Naive thymus-derived CD8-positive, alpha-beta T cell (primary cell): ENCODE results near the gene EBF3. TPM values are rescaled to one million over a fixed set of nuclear protein-coding genes. Genes with fewer than 3 reads are reported as not detected.

ENCODE experiments used
- ATAC-seq, 2 donors: fragments of 150-1000 bp; cut with Tn5 transposase in 1 of 2; sonication (Bioruptor Pico), chemical (Tn5 transposase) in 1 of 2; 1 replicate in 1 of 2; 2 replicates in 1 of 2; pipeline ENCODE4 v1.10.0; 2021; ENCODE audit warnings: mild to moderate bottlenecking in 2 of 2, moderate library complexity in 2 of 2
- POLR2A ChIA-PET: fragments of 350-600 bp; sonication (Branson Sonifier 250); formaldehyde crosslinking; loops from one replicate; lab custom pipeline; 2021; ENCODE audit warnings: antibody characterized with exemption; lab: Charles Lee
- DNase-seq, 10 donors: peaks; one replicate each; pipeline versions ENCODE4 v3.0.0 to v3.0.0-alpha.2; 2020 to 2022
- H3K27ac Mint-ChIP-seq, 10 donors: one replicate each; pipeline ENCODE4 v1.8.0; 2020 to 2022; ENCODE audit warnings: mild to moderate bottlenecking in 10 of 10, mixed read lengths in 10 of 10, moderate library complexity in 4 of 10, inconsistent platforms in 1 of 10
- H3K27me3 Mint-ChIP-seq, 5 donors: one replicate each; pipeline ENCODE4 v1.8.0; 2021 to 2022; ENCODE audit warnings: mixed read lengths in 5 of 5
- H3K36me3 Mint-ChIP-seq, 3 donors: one replicate each; pipeline ENCODE4 v1.8.0; 2020 to 2022; ENCODE audit warnings: mixed read lengths in 3 of 3, mild to moderate bottlenecking in 2 of 3, inconsistent platforms in 1 of 3
- H3K4me1 Mint-ChIP-seq, 4 donors: one replicate each; pipeline ENCODE4 v1.8.0; 2021 to 2022; ENCODE audit warnings: mixed read lengths in 4 of 4
- H3K4me3 Mint-ChIP-seq, 10 donors: one replicate each; pipeline ENCODE4 v1.8.0; 2020 to 2022; ENCODE audit warnings: mild to moderate bottlenecking in 10 of 10, mixed read lengths in 10 of 10, moderate library complexity in 6 of 10, inconsistent platforms in 1 of 10
- H3K9me3 Mint-ChIP-seq, 9 donors: one replicate each; pipeline ENCODE4 v1.8.0; 2020 to 2022; ENCODE audit warnings: mixed read lengths in 9 of 9, mild to moderate bottlenecking in 3 of 9, inconsistent platforms in 1 of 9, moderate library complexity in 1 of 9
- polyA plus RNA-seq, 3 donors: library from polyadenylated mRNA; unstranded; fragments of 300-500 nt; fragmentation: Illumina TruSeq; gene quantifications; one replicate each; pipeline ENCODE4 v1.2.3, GENCODE V29; 2021
- total RNA-seq, 8 experiments: library from RNA in 2 of 8; stranded (reverse) in 2 of 8; gene quantifications; one replicate each; pipeline ENCODE4 v1.2.3 and lab custom pipeline; 2021 to 2026

EBF3 gene
- total and polyA plus RNA-seq, 5 experiments from 2014 or later = not detected

DNA sequence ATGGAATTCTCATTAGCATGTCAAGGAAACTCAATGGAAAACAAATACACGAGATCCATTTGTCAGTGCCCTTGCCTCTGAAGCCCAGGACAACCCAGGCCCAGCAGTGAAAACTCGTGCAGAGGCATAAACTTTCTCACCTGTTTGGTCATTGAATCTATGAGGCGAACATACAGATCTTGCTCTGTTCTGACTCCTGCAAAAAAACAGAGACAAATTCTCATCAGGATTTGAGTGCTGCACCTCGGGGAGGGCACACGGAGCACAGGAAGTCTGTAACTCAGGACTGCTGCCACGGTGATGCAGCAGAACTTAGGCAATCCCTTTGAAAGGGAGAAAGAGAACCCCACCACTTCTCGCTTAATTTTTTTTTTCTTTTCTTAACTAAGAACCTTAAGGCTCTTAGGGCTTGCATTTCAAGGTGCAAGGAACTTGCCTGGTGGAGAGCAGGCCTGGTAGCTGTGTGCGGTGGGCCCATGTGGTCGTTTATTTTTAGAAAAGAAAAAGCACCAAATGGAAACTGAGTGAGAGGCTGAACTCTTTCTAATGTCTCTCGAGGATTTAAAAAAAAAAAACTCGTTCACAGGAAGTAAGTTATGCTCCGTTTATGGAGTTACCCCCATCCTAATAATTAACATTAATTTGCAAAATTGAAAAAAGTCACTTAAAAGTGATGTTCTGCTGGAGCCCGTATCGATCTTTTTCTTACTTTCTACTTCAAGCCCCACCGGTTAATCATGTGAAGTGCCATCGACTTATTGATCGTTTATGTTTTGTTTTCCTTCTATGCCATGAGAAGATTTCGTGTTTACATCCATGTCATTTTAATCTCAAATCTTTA is 1.8 kb downstream of the EBF3 start:
- Mint-ChIP-seq H3K36me3 (peaks cover 3 to 8% (median 6%) of the 10 kb centered on the region in 3 donors), H3K27ac (peak overlapping the region in 4 of 10 donors; percentile 4 to 66 (median 37)), H3K27me3 (peaks cover 46 to 77% (median 58%) of the 10 kb centered on the region in 5 donors), H3K4me1 (peaks cover 12 to 38% (median 31%) of the 10 kb centered on the region in 4 donors), H3K4me3 (peak overlapping the region; percentile 53 to 85 (median 80)), H3K9me3 (peaks cover 0 to 28% (median 3%) of the 10 kb centered on the region in 9 donors)
- DNase-seq (no peak), ATAC-seq (no peak)
- POLR2A ChIA-PET = no interaction called here

DNA sequence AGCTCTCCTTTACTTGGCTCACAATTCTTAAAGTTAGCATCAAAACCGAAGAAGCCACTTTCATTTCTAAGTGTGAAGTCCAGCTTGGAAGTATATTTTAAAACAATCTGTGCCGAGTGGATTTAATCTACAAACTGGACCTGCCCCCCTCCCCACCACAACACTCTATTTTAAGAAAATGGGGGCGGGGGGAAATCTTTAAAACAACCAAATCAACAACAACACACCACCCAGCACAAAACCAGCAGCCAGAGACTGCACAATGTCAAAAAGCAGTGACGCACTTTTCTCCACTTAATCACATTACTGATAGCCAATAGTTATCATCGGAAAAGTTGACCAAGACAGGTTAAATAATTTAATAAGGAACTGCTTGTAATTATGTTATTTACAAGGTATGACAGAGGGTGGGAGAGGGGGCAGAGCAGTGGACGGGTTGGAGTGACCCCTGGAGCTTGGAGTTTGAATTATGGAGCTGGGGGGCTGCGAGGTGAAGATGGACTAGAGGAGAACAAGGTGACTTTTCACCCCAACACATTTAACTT is 2.8 kb downstream of the EBF3 start:
- POLR2A ChIA-PET = no interaction called here
- Mint-ChIP-seq H3K36me3 (peaks cover 4 to 13% (median 6%) of the 10 kb centered on the region in 3 donors), H3K9me3 (peaks cover 0 to 36% (median 4%) of the 10 kb centered on the region in 9 donors), H3K27ac (peak overlapping the region in 1 of 10 donors; percentile 1), H3K4me1 (peaks cover 12 to 38% (median 32%) of the 10 kb centered on the region in 4 donors), H3K27me3 (peaks cover 50 to 82% (median 66%) of the 10 kb centered on the region in 5 donors), H3K4me3 (peak overlapping the region in 7 of 10 donors; percentile 7 to 64 (median 57))
- DNase-seq (no peak), ATAC-seq (no peak)

DNA sequence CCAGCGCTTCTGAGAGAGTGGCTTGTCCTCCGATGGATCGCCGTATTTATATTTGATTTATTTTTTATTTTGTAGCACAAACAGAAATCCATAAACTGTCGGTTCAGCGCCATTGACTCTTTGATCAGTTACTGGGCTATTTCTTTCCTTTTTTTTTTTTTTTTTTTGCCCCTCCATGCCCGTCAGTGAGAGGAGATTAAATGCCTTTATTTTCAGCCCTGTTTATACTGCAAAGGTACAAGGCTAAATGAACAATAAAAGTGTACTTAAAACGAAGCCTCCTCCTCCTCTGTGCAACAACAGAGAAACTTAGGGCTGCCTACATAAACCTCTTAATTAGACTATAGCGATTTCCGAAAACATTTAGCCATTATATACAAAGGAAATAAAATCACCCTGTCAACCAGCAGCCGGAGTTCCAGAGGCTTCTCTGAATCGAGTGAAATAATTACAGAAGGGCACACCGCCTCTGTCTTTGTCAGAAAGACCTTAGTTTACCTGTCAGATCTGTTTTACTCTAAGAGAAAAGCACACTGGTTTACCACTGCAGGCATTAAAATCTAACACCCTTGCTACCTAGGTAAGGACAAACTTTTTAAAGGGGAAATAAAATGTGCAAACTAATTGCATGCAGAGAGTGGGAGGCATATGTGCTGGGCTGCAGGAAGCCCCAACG is 3.5 kb downstream of the EBF3 start:
- peaks cover 12 to 38% (median 31%) of the 10 kb centered on the region in 4 donors for H3K4me1 Mint-ChIP-seq
- peak overlapping the region in 2 of 10 donors; percentile 53 to 75 for H3K27ac Mint-ChIP-seq
- H3K27me3 Mint-ChIP-seq = peaks cover 49 to 82% (median 66%) of the 10 kb centered on the region in 5 donors
- H3K4me3 Mint-ChIP-seq = peak overlapping the region; percentile 28 to 74 (median 56)
- H3K36me3 Mint-ChIP-seq = peaks cover 4 to 15% (median 6%) of the 10 kb centered on the region in 3 donors
- ATAC-seq = no peak
- DNase-seq = peak in 1 of 10 donors; percentile 13
- POLR2A ChIA-PET = no interaction called here
- H3K9me3 Mint-ChIP-seq = peaks cover 0 to 37% (median 5%) of the 10 kb centered on the region in 9 donors

DNA sequence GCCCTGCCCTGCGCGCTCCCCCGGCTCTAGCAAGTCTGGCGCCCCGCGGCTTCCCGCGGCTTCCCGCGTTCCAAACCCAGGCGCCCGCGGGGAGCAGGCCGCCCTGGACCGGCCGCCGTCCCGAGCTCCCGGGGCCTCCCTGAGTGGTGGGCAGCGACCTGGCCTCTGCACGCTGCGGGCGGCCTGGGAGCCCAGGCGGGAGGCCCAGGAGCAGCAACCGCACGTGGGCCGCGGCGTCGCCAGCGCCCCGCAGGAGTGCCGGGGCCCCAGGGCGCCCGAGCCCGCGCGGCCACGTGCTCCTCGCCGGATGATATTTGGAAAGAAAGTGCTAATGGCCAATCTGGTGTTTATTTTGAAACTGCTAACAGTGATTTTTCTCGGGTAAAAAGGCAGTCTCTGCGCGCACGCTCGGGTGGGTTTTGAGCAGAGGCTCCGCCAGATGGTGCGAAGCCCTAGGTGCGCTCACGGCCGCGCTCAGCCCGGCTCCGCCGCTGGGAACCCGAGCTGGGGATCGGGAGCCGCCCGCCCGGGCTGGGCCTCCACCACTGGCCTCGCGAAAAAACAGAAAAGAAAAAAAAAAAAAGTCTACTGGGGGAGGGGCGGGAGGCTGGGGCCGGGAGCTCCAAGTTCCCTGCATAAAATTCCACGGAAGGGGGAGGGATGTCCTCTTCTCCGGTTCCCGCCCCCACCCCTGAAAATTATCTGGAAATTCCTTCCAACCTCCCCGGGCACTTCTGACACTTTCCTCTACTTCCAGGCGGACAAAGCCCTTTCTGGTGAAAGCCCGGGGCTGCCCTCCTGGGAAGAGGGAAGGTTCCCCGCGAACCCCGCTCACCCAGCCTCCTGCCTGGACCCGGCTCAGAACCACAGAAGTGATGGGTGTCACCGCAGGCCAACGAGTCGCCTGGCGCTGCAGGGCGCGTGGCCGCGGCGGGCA is 4.3 kb downstream of the EBF3 start:
- Mint-ChIP-seq H3K27me3 (peaks cover 53 to 82% (median 67%) of the 10 kb centered on the region in 5 donors), H3K4me3 (peak overlapping the region in 8 of 10 donors; percentile 33 to 74 (median 58)), H3K4me1 (peaks cover 12 to 37% (median 31%) of the 10 kb centered on the region in 4 donors), H3K27ac (peak overlapping the region in 1 of 10 donors; percentile 53), H3K9me3 (peaks cover 0 to 34% (median 5%) of the 10 kb centered on the region in 9 donors), H3K36me3 (peaks cover 4 to 15% (median 6%) of the 10 kb centered on the region in 3 donors)
- no peak for ATAC-seq
- DNase-seq = peak in 1 of 10 donors; percentile 27
- POLR2A ChIA-PET = no interaction called here

DNA sequence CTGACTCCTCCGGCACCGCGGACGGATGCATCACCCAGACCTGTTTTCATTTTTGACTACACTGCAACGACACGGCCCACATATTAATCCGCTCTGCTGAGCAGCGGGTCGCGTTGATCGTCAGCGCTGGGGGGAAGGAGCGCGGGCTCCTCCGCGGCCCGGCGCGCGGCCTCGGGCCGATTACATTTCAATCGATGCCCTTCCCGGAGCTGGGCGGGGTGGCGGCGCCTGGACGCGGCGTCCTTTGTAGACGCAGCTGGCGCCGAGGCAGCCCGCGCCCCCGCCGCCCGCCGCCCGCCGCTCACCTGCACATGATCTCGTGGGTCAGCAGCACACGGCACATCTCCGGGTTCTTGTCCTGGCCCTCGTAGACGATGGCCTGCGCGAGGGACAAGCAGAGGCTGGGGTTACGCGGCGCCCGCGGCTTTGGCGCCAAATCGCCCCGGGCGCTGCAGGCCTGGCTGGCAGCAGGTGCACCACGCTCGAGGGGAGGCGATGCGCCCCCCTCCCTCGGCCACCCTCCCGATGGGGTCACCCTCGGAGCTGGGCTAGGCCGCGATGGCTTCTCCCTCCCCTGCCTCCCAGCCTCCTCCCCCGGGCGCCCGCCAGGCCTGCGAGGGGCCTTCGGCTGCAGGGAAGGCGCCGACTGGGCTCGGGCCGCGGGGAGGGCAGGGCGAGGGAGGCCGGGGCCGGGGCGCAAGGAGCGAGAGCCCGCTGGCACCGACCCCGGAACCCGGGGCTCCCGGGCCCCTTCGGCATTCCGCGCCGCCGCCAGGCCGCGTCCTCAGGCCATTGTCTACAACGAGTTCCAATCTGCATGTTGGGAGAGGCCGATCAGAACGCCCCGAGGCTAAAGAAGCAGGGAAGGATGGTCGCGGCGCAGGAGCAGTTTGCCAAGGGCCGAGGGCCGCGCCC is 5.2 kb downstream of the EBF3 start:
- Mint-ChIP-seq H3K27ac (peak overlapping the region in 1 of 10 donors; percentile 60), H3K36me3 (peaks cover 4 to 15% (median 6%) of the 10 kb centered on the region in 3 donors), H3K9me3 (peaks cover 0 to 34% (median 4%) of the 10 kb centered on the region in 9 donors), H3K4me3 (peak overlapping the region; percentile 45 to 87 (median 79)), H3K27me3 (peaks cover 56 to 84% (median 71%) of the 10 kb centered on the region in 5 donors), H3K4me1 (peaks cover 10 to 34% (median 27%) of the 10 kb centered on the region in 4 donors)
- ATAC-seq = peak; percentile 19 to 29
- no peak for DNase-seq
- POLR2A ChIA-PET = no interaction called here

DNA sequence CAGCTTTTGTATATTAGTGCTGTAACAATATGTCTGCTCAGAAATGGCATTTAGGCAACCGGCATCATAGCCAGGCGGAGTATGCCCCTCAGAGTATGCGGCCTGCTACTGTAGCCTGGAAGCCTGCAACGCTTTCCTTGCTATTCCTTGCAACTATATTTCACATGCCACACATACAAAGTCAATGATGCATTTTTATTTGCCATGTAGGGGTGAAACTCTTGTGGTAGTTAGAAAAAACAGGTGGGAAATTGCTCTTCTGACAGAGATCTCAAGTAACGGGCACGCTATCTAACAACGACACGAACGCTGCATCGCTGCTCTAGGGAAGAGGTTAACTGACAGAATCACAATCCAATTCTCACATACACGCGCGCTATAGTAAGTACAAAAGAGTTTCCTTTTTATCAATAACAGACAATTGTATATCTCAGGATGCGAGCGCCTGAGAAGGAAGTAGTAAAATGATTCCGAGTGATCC is 5.9 kb downstream of the EBF3 start:
- Mint-ChIP-seq H3K4me1 (peaks cover 10 to 32% (median 25%) of the 10 kb centered on the region in 4 donors), H3K4me3 (peak overlapping the region; percentile 45 to 87 (median 79)), H3K9me3 (peaks cover 0 to 34% (median 4%) of the 10 kb centered on the region in 9 donors), H3K27me3 (peaks cover 56 to 88% (median 73%) of the 10 kb centered on the region in 5 donors), H3K36me3 (peaks cover 4 to 15% (median 5%) of the 10 kb centered on the region in 3 donors), H3K27ac (peak overlapping the region in 1 of 10 donors; percentile 60)
- DNase-seq = no peak
- ATAC-seq = peak in 1 of 2 donors; percentile 21
- POLR2A ChIA-PET = no interaction called here

DNA sequence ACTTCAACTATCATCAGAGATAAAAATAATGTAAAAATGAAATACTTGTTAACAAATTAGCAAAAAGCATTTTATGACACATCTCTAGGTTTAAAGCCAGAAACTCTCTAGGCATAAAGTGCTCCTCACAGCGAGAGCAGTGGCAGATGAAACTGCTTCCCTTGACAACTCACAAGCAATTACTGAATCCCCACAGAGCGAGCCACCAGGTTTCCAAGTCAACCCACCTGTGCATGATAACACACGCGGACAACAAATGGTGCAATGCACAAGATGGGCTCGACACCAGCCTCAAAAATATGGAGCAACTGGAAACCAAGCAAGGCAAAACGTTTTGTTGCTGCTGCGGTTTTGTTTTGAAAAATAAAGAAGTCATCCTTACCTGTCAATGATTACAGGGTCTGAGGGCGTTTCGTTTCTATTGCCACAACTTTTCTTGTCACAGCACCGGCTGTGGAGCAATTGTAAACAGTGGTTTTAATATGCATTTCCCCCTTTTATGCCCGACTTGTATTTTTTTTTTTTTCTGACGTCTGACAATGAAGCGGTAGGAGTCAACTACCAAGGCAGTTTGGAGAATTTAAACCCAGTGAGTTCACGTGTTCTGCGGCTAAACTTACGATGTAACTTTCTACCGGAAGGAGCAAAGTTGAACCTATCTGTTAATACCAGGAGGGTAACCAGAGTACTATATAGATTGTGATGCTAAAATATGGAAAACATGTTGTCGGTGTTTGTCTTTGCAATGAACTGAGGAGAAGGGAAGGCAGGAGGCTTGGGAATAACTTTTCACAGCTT is 7.0 kb downstream of the EBF3 start:
- Mint-ChIP-seq H3K36me3 (peaks cover 0 to 15% (median 4%) of the 10 kb centered on the region in 3 donors), H3K27me3 (peaks cover 50 to 88% (median 66%) of the 10 kb centered on the region in 5 donors), H3K9me3 (peaks cover 0 to 31% (median 4%) of the 10 kb centered on the region in 9 donors), H3K4me3 (peak overlapping the region in 1 of 10 donors; percentile 4), H3K4me1 (peaks cover 5 to 22% (median 17%) of the 10 kb centered on the region in 4 donors), H3K27ac (peak overlapping the region in 2 of 10 donors; percentile 19 to 79)
- ATAC-seq = no peak
- no peak for DNase-seq
- POLR2A ChIA-PET = no interaction called here

DNA sequence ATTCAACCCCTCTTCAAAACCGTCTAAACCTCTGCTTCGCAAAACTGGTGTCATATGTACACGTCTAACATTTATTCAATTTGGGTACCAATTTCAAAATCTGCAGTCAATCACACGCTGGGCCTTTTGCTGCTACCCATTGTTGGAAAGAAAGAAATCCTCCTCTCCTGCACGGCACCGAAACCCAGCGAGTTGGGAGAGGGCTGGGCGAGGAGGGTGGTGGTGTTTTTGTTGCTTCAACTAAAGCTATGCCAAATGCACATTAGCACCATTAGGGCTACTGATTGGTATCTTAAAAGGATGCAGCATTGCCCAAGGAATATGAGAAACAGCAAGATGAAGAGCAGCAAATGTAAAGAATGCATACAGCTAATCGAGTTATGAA is 7.8 kb downstream of the EBF3 start:
- Mint-ChIP-seq H3K4me1 (peaks cover 5 to 20% (median 14%) of the 10 kb centered on the region in 4 donors), H3K27me3 (peaks cover 44 to 88% (median 60%) of the 10 kb centered on the region in 5 donors), H3K4me3 (no peak overlapping the region), H3K9me3 (peaks cover 0 to 27% (median 4%) of the 10 kb centered on the region in 9 donors), H3K27ac (peak overlapping the region in 1 of 10 donors; percentile 32), H3K36me3 (peaks cover 0 to 15% (median 4%) of the 10 kb centered on the region in 3 donors)
- DNase-seq (no peak), ATAC-seq (no peak)
- POLR2A ChIA-PET = no interaction called here

DNA sequence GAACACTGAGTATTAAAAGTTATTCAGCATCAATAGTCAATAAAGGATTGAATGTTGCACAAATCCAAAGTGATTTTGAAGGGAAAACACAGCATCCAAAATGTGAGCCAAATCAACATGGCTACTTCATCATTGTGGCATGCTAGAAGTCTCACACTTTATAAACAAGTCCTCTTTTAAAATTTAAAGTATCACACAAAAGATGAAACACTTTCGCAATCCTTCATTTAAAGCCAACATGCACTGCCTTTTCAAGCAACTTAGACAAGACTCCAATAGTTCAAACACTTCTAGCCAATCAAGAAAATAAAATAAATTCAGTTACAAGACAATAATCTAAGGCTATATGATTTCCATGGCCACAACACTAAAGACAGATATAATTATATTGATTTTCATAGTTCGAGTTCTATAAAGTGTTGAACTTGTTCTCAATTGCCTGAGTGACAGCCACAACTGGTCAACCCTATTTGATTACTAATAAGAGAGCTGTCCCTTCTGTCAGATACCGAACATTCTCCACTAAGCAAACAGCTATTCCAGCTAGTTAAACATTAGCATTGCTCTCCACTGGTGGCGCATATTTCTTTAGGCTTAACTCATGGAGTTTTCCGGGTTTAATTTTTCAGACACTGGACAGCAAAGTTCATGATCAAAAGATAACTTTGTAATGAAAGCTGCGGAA is 8.3 kb downstream of the EBF3 start:
- H3K9me3 Mint-ChIP-seq = peaks cover 0 to 21% (median 4%) of the 10 kb centered on the region in 9 donors
- ATAC-seq (no peak), DNase-seq (no peak)
- H3K27me3 Mint-ChIP-seq = peaks cover 38 to 88% (median 57%) of the 10 kb centered on the region in 5 donors
- no peak overlapping the region for H3K4me3 Mint-ChIP-seq
- H3K36me3 Mint-ChIP-seq = peaks cover 0 to 14% (median 4%) of the 10 kb centered on the region in 3 donors
- no peak overlapping the region for H3K27ac Mint-ChIP-seq
- peaks cover 5 to 16% (median 13%) of the 10 kb centered on the region in 4 donors for H3K4me1 Mint-ChIP-seq
- POLR2A ChIA-PET = no interaction called here
